NCI-H2107 (cell line): ENCODE measurements around the gene ARFGEF2.

ENCODE experiments used
- DNase-seq: peaks from one replicate; lab custom pipeline; 2025; lab: John Stamatoyannopoulos, UW

The ARFGEF2 gene

DNA sequence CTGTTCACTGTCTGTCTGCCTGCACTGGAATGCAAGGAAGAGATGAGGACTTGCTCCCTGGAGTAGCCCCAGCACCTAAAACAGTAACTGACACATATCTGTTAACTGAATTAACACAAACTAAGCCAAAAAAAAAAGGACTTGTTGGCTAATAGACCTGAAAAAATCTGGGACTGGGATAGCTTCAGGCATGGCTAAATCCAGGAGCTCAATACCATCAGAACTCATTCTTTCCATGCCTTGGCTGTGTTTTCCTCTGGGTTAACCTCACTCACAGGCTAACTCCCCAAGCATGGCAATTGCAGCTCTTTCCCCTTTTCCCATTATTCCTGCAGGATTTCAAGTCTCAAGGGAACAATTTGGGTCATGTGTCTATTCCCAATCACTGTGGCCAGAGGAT, 21.6 kb upstream of the ARFGEF2 start:
- no peak for DNase-seq

DNA sequence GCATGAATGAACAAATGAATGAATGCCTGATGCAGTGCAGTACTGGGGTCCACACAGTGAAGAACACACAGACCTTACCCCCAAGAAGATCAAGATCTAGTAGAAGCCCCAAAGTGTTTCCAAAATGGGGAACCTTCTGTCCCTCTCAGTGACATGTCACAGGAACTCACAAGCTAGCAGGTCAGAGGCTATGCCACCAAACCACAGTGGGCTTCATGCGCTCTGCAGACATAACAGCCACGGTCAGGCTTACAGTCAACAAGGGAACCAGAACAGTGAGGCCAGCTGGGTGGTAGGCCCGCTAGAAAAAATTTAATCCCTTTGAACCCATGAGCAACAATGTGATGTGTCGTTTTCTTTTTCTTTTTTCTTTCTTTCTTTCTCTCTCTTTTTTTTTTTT, 20.2 kb upstream of the ARFGEF2 start:
- DNase-seq: no peak

DNA sequence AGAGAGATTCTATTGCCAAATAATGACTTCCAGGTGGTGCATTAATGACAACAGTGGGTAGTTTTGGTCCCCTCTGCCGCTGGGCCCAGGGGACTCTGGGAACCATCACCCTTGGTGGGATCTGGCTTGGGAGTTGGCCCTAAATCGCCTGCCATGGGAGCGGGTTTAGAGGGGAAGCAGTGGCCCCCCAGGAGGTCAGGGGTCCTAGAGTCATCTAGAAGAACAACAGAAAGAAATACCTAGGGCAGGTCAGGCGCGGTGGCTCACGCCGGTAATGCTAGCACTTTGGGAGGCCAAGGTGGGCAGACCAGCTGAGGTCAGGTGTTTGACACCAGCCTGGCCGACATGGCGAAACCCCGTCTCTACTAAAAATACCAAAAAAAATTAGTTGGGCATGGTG, 17.8 kb upstream of the ARFGEF2 start:
- no peak for DNase-seq

DNA sequence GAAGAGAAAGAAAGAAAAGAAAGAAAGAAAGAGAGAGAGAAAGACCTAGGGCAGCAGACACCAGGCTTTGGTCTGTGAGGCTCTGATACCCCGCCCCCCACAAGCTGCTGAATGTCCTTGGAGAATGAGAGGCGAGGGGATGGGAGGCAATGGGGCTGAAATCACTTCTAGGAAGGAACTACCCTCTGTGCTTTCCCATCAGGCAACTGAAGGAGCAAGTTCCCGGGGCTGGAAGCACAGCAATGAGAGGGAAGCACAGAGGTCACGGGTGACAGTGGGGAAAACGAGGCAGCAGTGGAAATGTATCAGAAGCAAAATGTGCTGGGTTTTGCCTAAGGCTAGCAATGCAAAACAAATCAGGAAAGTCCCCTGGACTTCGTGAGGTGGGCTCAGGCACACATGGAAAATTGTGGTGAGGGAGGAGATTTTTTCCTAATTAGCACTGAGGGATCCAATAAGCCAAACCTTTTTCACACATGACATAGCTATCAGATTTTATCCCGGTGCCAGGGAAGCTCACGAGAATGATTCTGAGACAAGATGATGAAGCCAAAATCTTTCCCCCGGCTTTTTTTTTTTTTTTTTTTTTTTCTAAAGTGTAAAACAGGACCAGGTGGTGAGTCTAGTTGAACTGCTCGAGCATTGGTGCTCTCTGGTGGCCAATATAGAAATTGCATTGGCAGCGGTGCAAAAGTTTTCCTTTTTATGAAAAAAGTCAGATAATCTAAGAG, 16.8 kb upstream of the ARFGEF2 start:
- DNase-seq: peak; percentile 75

DNA sequence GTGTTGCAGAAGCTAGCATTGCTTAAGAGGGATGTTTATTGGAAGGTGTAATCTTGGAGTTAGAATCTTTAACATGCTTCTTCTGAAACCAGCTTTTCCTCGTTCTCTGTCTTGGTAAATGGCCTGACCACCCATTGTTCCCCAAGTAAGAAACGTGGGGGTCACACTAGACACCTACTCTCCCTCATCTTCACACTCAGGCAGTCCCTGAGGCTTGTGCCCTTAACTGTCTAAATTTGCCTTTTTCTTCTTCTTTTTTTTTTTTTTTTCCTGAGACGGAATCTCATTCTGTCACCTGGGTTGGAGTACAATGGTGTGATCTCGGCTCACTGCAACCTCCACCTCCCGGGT, 16.2 kb upstream of the ARFGEF2 start:
- no peak for DNase-seq

DNA sequence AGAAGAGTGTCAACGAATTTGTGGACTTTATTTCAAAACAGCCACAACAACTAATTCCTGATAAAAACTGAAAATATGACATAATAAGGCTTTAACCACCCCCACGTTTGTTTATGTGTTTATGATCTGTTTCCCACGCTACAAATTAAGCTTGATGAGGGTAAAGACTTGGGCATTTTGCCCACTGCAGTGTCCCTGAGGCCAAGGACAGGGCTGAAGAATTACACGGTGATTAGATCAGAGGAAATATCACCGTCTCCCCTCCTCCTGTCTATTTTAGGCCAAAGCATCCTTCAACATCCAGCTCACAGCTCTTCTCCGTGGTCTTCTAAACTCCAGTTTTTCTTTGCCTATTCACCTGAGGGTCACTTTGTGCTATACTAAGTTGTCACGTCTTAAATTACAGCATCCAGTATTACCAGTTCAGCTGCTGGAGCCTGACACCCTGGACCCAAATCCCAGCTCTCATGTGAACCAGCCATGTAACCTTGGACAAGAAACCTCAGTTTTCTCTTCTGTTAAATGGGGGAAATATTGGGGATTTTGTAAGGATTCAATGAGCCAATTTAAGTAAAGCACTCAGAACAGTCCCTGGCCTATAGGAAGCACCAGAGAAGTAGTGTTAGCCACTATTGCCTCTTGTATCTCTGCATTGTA, 15.2 kb upstream of the ARFGEF2 start:
- no peak for DNase-seq

DNA sequence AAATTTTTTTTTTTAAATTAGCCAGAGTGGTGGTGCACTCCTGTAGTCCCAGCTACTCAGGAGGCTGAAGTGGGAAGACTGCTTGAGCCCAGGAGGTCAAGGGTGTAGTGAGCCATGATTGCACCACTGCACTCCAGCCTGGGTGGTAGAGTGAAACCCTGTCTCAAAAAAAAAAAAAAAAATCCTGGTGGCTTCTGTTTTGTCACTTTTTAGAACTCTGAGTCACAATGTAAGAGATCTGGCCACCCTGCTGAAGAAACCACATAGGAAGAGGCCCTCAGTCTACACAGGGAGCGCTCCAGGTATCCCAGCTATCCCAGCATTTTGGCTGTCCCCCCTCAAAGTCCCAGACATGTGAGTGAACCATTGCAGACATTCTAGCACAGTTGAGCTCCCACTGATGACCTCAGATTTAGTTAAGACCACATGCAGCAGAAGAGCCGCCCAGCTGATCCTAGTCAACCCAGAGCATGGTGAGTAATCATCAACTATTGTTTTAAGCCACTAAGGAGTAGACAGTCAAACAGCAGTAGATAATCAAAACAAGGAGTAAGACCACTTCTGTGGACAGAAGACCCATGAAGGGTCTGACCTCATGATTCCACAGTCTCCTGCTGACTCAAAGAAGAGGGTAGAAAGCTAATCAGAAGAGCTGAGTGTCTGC, 12.7 kb upstream of the ARFGEF2 start:
- DNase-seq: no peak

DNA sequence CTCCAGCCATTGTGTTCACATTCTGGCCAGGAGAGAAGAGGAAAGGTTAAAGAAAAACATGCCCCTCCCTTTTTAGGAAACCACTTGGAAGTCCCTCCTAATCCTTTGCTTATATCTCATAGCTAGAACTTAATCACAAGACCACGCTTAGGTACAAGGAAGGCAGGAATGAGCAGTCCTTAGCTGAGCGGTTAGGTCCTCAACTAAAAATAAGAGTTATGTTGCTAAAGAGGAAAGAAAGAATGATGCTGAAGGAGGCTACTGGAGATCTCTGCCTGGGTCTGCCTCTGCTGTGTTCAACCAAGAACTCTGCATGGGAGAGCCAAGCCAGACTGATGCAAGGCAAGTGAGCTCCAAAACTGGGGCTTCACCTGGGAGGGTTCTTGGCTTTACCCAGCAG, 11.6 kb upstream of the ARFGEF2 start:
- no peak for DNase-seq

DNA sequence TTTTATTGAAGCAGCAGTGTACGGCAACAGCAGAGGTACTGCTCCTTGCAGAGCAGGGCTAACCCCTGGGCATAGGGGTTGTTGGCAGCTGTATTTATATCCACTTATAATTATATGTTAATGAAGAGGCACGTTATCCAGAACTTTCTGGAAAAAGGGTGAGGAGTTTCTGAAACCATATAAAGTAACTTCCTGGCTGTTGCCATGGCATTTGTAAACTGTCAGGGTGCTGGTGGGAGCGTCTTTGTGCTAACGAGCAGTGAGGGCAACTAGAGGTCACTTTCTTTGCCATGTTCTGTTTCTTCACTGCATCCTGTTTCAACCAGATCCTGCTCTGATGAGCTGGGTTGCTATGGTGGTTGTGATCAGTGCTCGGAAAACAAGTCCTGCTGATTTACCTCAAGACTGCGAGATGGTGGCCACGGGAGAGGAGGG, 11.1 kb upstream of the ARFGEF2 start:
- DNase-seq: no peak

DNA sequence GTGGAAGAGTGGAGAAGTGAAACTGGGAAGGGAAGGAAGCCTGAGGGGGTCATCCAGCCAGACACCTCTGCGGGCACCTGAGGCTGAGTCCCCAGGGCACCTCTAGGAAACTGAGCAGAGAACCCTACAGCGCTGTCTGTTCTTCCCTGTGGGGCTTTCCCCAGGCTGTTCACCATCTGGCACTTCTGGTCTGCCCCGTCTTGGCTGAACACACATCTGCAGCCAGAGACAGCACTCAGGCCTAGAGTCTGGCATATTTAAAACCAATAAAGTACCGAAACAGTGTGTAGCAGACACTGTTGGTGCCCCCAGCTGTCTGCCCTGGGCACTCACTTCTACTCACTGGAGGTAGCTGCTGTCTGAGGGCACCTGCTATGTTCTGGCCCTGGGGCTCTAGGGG, 9.4 kb upstream of the ARFGEF2 start:
- no peak for DNase-seq

DNA sequence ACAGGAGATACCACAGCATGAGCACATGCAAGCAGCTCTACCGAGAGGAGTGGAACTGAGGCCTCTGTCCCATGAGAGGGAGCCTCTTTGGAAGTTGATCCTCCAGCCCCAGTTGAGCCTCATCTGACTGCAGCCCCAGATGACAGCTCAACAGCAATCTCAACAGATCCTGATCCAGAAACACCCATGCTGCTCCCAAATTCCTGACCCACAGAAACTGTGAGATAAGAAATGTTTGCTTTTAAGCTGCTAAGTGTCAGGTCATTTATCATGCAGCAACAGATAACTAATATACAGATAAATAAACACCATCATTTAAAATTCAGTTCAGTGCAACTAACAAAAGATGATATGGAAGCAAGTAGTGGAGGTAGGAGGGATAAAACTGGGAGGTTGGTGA, 4.8 kb upstream of the ARFGEF2 start:
- DNase-seq: no peak

DNA sequence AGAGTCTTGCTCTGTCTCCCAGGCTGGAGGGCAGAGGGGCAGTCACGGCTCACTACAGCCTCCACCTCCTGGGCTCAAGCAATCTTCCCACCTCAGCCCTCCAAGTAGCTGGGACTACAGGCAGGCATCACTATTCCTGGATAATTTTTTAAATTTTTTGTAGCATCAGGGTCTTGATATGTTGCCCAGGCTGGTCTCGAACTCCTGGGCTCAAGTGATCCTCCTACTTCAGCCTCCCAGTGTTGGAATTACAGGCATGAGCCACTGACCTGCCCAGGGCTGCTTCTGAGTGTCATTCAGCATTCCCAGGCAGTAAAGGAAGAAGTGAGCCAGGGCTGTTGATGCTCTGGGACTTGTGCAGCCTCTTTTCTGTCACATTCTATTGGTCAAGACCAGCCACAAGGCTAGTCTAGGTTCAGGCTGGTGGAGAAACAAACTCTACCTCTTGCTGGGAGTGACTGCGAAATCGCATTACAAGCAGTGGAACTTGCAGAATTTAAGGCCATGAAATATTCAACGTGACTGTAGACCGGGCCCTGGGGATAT, 2.1 kb upstream of the ARFGEF2 start:
- no peak for DNase-seq

DNA sequence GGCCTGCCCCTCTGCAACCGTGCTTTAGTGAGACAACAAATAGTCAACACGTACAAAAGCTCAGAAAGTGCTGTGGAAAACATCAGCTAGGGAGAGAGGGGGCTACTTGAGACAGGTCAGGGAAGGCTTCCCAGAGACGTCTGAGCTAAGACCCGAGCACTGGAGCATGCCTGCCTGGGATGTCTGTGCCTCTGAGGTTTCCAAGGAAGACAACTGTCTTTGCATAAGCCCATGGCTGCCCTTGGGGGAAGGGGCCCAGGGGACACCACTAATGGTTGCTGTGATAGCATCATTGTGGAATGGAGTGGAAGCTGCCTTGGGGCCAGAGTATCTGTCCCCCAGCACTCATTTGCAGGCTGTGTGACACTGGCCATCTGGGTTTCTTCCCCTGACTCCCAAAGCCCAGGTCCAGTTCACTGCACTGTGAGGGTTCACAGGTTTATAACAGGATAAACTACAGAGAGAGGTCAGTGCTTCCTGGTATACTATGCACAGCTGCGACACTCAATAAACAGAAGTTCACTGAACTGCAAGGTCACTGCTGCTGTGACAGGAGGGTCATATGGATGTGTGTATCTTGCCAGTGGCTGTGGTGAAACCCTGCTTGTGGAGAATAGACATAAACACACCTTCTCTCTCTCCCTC, 1.5 kb upstream of the ARFGEF2 start:
- DNase-seq: no peak

DNA sequence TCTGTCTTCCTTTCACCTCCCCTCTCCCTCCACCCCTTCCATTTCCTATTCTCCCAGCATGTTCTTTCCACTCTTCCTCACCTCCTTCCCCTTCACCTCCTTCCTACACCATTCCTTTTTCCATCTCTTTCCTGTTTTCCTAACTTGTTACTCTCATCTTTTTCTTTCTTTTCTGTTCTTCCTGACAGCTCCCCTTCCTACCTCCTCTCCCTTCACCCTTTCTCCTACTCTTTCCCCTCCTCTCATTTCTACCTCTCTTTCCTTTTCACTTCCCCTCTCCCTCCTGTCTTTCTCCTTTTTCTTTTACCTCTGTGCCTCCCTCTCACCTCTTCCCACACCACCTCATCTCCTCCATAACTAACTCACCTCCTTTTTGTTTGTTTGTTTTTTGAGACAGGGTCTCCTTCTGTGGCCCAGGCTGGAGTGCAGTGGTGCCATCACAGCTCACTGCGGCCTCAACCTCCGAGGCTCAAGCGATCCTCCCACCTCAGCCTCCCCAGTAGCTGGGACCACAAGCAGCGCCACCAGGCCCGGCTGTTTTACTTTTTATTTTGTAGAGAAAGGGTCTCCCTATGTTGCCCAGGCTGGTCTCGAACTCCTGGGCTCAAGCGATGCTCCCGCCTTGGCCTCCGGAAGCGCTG, 864 bp upstream of the ARFGEF2 start:
- DNase-seq: no peak

DNA sequence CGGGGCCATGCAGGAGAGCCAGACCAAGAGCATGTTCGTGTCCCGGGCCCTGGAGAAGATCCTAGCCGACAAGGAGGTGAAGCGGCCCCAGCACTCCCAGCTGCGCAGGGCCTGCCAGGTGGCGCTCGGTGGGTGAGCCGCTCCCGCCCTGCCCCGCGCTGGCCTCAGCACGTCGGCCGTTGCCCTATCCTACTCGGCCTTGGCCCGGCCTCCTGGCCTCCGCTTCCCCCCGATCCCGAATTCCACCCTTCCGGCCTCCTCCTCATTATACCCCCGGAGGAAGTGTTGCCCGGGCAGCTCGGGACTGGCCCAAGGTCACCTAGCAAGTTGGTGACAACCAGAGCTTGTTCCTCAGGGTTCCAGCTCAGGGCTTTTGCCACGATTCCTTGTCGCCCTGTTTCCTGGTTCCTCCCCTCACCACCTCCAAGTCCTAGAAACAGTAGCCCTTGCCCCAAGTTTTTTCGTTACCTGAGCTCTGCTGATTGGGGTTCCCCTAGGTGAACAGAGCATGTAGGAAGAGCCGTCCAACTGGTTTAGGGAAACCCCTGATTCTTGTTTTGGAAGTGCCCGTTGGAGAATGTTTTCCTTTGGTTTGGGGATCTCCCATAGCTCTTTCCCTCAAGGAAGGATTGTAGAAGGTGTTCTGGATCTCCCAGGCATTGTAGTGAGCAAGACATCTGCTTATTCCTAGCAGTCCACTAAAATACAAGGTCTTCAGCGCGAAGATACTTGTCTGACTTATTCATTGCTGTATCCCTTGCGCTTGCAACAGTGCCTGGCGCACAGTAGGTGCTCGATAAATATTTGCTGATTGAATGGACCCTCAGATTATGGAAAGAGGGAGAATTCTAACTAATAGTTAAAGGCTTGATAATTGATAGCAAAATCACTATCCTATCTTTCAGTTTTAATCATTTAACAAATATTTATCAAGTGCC, 641 bp downstream of the ARFGEF2 start:
- DNase-seq: no peak

DNA sequence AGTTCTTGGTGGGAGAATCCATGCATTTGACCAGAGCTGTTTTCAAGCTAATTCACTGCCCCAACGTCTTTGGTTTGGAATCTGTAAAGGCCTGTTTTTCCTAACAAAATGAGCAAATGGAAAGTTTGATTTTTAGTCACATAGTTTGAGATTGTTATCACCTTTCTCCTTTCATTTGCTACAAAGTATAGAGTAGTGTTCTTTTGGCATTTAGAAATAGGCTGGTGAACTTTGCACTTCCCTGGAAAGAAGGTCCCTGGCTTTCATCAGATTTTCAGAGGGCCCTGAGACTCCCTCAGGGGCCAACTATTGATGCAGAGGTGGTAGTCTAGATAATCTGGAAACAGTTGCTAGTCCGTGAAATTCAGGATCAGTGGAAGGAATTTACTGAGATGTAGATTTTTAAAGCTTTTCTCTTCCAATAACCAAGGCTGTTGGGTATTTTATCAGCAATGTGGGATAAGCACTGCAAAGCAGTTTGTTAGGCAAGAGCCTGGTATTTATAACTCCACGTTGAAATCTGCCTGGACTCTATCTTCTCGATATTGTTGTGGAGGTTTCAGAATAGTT, 1.7 kb downstream of the ARFGEF2 start:
- no peak for DNase-seq

DNA sequence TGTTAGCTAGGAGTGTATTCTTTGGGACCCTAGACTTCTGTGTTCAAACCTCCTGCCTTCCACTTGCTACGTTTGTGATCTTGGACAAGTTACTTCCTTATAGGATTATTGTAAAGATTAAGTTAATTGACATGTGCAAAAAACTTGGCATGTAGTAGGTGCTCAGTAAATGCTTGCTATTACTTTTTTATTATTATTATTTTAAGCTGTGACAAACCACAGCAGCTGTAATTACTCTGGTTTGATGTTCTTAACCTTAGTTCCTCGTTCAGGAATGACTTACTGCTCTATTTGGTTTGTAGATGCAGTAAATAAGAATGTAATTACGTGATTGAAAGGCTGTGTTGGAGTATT, 3.2 kb downstream of the ARFGEF2 start:
- no peak for DNase-seq

DNA sequence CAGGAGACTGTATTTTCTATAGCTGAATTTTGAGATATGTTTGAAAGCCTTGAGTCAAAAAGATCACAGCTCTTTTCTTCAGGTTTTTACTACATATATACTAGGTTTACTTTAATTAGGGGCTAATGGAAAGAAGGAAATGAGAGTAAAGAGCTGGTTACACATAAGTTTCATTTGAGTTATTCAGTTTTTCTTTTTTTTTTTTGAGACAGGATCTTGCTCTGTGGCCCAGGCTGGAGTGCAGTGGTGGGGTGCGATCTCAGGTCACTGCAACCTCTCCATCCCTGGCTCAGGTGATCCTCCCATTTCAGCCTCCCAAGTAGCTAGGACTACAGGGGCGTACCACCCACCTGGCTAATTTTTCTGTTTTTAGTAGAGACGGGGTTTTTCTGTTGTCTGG, 4.8 kb downstream of the ARFGEF2 start:
- DNase-seq: no peak

DNA sequence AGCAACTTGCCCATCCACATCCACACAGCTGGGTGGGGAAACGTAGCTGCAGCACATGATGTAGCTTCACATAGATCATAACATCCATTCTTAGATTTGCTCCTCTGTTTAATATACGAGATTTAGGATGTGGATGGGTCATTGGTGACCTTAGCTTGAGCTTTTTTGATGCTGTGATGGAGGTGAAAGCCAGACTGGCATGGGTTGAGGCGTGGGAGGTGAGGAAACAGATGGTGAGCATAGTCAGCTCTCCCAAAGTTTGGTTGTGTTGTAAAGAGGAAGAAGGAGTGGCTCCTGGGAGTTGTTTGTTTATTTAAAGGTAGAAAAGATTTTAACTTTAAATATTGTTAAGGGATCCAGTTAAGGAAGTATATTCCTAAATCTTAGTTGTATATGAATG, 5.3 kb downstream of the ARFGEF2 start:
- no peak for DNase-seq

DNA sequence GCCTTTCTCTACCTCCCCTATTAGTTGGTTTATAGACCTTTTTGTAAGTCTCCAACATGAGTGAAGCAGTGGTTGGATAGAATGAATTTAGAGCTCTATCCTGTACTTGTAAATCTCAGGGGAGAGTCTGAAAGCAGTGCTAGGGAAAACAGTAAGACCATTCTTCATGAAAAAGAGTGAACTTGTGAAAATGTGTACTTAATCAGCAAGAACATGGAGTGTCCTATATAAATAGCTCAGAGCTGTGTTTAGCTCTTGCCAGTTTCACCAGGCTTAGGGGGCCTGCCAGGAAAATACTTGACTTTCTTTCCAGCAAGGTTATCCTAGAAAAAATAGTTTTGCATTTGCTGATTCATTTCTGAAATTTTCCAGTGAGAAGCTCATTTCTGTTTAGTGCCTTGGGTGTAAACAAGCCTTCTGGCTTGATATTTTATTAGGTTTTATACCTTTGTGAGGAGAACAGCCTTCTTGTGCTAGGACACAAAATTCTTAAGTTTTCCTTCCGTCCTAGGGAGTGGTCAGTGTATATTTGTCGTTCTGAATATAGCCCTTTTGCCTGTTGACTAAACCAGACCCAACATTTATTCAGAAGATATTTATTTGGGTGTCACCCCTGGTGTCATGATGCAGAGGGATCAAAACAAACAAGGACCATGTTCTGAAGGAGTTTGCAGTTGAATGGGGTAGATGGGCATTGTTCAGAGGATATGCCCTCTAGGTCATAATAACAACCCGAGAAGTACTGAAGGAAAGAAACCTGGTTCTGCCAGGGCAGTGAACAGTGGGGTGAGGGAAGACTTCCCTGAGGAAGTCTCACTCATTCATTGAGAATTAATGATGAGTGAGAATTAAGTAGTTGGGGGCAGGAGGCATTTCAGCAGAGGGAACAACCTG, 7.6 kb downstream of the ARFGEF2 start:
- no peak for DNase-seq
